Thyroid gland (tissue), 4 donors: ENCODE measurements around the gene RNF224. TPM values are rescaled to one million over a fixed set of nuclear protein-coding genes. Genes with fewer than 3 reads are reported as not detected.

Source experiments
- DNase-seq, 2 donors: peaks; one replicate each; pipeline ENCODE4 v3.0.0-alpha.2; 2019
- H3K27ac ChIP-seq, 3 donors: fragments of 200-600 bp; sonication (generic); 1 replicate in 2 of 3; 2 replicates in 1 of 3; pipeline ENCODE4 v1.5.1; 2016 to 2019; ENCODE audit warnings: mild to moderate bottlenecking in 1 of 3, moderate library complexity in 1 of 3
- H3K27me3 ChIP-seq: fragments of 200-600 bp; sonication (generic); one replicate; pipeline ENCODE4 v1.5.1; 2019
- H3K36me3 ChIP-seq, 2 donors: fragments of 200-600 bp; sonication (generic); one replicate each; pipeline ENCODE4 v1.5.1; 2016 to 2019
- H3K4me1 ChIP-seq, 2 donors: fragments of 200-600 bp; sonication (generic); one replicate each; pipeline ENCODE4 v1.5.1; 2017 to 2019
- H3K4me3 ChIP-seq, 3 donors: fragments of 200-600 bp; sonication (generic); replicated peaks in 1 of 3; 1 replicate in 2 of 3; 2 replicates in 1 of 3; pipeline ENCODE4 v1.5.1; 2016; ENCODE audit warnings: mild to moderate bottlenecking in 1 of 3
- H3K9me3 ChIP-seq: fragments of 200-600 bp; sonication (generic); one replicate; pipeline ENCODE4 v1.5.1; 2017
- CTCF ChIP-seq, 6 experiments: fragments of 200-600 bp in 3 of 6; fragments of 450-650 bp in 3 of 6; sonication (generic) in 3 of 6; IDR thresholded peaks; one replicate each; pipeline ENCODE4 v1.5.1; 2016 to 2019; ENCODE audit warnings: antibody characterized with exemption in 6 of 6, mild to moderate bottlenecking in 2 of 6, inconsistent platforms in 1 of 6, moderate library complexity in 1 of 6
- POLR2A ChIP-seq, 2 donors: fragments of 450-650 bp; IDR thresholded peaks; one replicate each; pipeline ENCODE4 v1.6.1; 2017; ENCODE audit warnings: antibody characterized with exemption in 2 of 2, mild to moderate bottlenecking in 2 of 2, moderate library complexity in 1 of 2
- WGBS, 2 donors: methylation state at CpG; one replicate each; pipeline ENCODE4 v1.1.5; 2017; 5-methylcytosine and 5-hydroxymethylcytosine counted together
- intact Hi-C: fragments of 100-400 bp; cut with DNase I; formaldehyde crosslinking; loops from one replicate; pipeline ENCODE4 v1.15.1; 2023
- total RNA-seq, 4 donors: library from RNA; depleted of rRNA; stranded (reverse); fragments of >200 nt; gene quantifications; one replicate each; pipeline ENCODE4 v1.2.3, GENCODE V29; 2016

RNF224 gene
- total RNA-seq, 4 donors from 2014 or later = 0.33 to 0.81 TPM; not detected in 2

GRCh38 chr9:137268538-137269201 lies 41.4 kb downstream of the RNF224 start:
- peaks cover 32 to 45% of the 10 kb centered on the region in 2 donors for H3K36me3 ChIP-seq

GRCh38 chr9:137269231-137269772 lies 42.0 kb downstream of the RNF224 start:
- intact Hi-C loops = no loop called here
- no peaks in the 10 kb centered on the region for H3K9me3 ChIP-seq
- TF ChIP-seq POLR2A (IDR thresholded peaks at IDR 0.05) (no peak), CTCF (IDR thresholded peaks at IDR 0.05) (no peak)
- H3K27me3 ChIP-seq = no peaks in the 10 kb centered on the region
- no peak for DNase-seq
- no peak overlapping the region for H3K4me3 ChIP-seq
- H3K36me3 ChIP-seq = peaks cover 27 to 39% of the 10 kb centered on the region in 2 donors
- 82 to 86% methylated on average over 17 of the region's 17 CpGs for WGBS, 2 donors
- peak overlapping the region; percentile 32 to 56 (median 46) for H3K27ac ChIP-seq
- H3K4me1 ChIP-seq = peaks cover 5 to 12% of the 10 kb centered on the region in 2 donors

More at GRCh38 chr9:137268538-137269201, 41.4 kb downstream of the RNF224 start:
- DNase-seq = no peak
- TF ChIP-seq CTCF (IDR thresholded peaks at IDR 0.05) = no peak
- TF ChIP-seq POLR2A (IDR thresholded peaks at IDR 0.05) = no peak
- WGBS, 2 donors = 79 to 83% methylated on average over 19 of the region's 19 CpGs
- Histone ChIP-seq H3K4me1 (peaks cover 0 to 5% of the 10 kb centered on the region in 2 donors), H3K4me3 (no peak overlapping the region), H3K27ac (peak overlapping the region in 2 of 3 donors; percentile 32 to 56), H3K9me3 (no peaks in the 10 kb centered on the region), H3K27me3 (no peaks in the 10 kb centered on the region)
- intact Hi-C loops = no loop called here

- Histone ChIP-seq H3K27ac (no peak overlapping the region), H3K36me3 (peaks cover 21 to 26% of the 10 kb centered on the region in 2 donors)
- 82 to 92% methylated on average over 22 to 24 of the region's 32 CpGs for WGBS, 2 donors
These were observed 43.8 kb downstream of the RNF224 start for GRCh38 chr9:137270929-137271695.

GRCh38 chr9:137271696-137272076 lies 44.4 kb downstream of the RNF224 start:
- Histone ChIP-seq H3K27ac (no peak overlapping the region), H3K4me1 (peaks cover 14 to 26% of the 10 kb centered on the region in 2 donors), H3K4me3 (no peak overlapping the region), H3K36me3 (peaks cover 17 to 23% of the 10 kb centered on the region in 2 donors), H3K27me3 (no peaks in the 10 kb centered on the region), H3K9me3 (no peaks in the 10 kb centered on the region)
- intact Hi-C loops = no loop called here
- no peak for DNase-seq
- WGBS, 2 donors = 45 to 48% methylated on average over 3 of the region's 3 CpGs
- no peak for TF ChIP-seq CTCF (IDR thresholded peaks at IDR 0.05)
- TF ChIP-seq POLR2A (IDR thresholded peaks at IDR 0.05) = no peak

More at GRCh38 chr9:137270929-137271695, 43.8 kb downstream of the RNF224 start:
- TF ChIP-seq CTCF (IDR thresholded peaks at IDR 0.05) (no peak), POLR2A (IDR thresholded peaks at IDR 0.05) (no peak)
- intact Hi-C loops = no loop called here
- DNase-seq = no peak
- Histone ChIP-seq H3K9me3 (no peaks in the 10 kb centered on the region), H3K4me1 (peaks cover 10 to 21% of the 10 kb centered on the region in 2 donors), H3K27me3 (no peaks in the 10 kb centered on the region), H3K4me3 (no peak overlapping the region)
